Smooth muscle cell (in vitro differentiated cells): ENCODE data around the gene ROBO1. TPM values are rescaled to one million over a fixed set of nuclear protein-coding genes. Genes with fewer than 3 reads are reported as not detected.

Source experiments
- DNase-seq: peaks from one replicate; lab custom pipeline; 2025; ENCODE audit not compliant: unreplicated experiment; lab: John Stamatoyannopoulos, UW
- H2AFZ ChIP-seq: fragments of 200-600 bp; sonication (generic); 2 replicates; pipeline ENCODE4 v1.6.0; 2016; ENCODE audit warnings: antibody characterized with exemption, low read depth, mild to moderate bottlenecking
- H3F3A ChIP-seq: fragments of 200-600 bp; sonication (generic); 2 replicates; pipeline ENCODE4 v1.6.0; 2017; ENCODE audit warnings: antibody characterized with exemption, low read depth
- H3K27ac ChIP-seq: fragments of 200-600 bp; sonication (generic); 2 replicates; pipeline ENCODE4 v1.5.1; 2016; ENCODE audit warnings: low read depth, mild to moderate bottlenecking
- H3K27me3 ChIP-seq: fragments of 200-600 bp; sonication (generic); 2 replicates; pipeline ENCODE4 v1.6.1; 2016; ENCODE audit warnings: low read depth, mild to moderate bottlenecking
- H3K36me3 ChIP-seq: fragments of 200-600 bp; sonication (generic); 2 replicates; pipeline ENCODE4 v1.5.1; 2016; ENCODE audit warnings: low read depth
- H3K4me1 ChIP-seq: fragments of 200-600 bp; sonication (generic); 2 replicates; pipeline ENCODE4 v1.5.1; 2016; ENCODE audit warnings: low read depth
- H3K4me2 ChIP-seq: fragments of 200-600 bp; sonication (generic); 2 replicates; pipeline ENCODE4 v1.6.0; 2016; ENCODE audit warnings: mild to moderate bottlenecking
- H3K4me3 ChIP-seq: fragments of 200-600 bp; sonication (generic); 2 replicates; pipeline ENCODE4 v1.5.1; 2016; ENCODE audit warnings: mild to moderate bottlenecking
- H3K79me2 ChIP-seq: fragments of 200-600 bp; sonication (generic); 2 replicates; pipeline ENCODE4 v1.6.0; 2016; ENCODE audit warnings: low read depth, mild to moderate bottlenecking
- H3K9ac ChIP-seq: fragments of 200-600 bp; sonication (generic); 2 replicates; pipeline ENCODE4 v1.6.0; 2016; ENCODE audit warnings: low read depth
- H3K9me3 ChIP-seq: fragments of 200-600 bp; sonication (generic); replicated peaks from 2 replicates; pipeline ENCODE4 v1.5.1; 2016; ENCODE audit warnings: low read depth
- H4K20me1 ChIP-seq: fragments of 200-600 bp; sonication (generic); 2 replicates; pipeline ENCODE4 v1.6.0; 2016; ENCODE audit warnings: low read depth
- CTCF ChIP-seq: fragments of 200-600 bp; sonication (generic); IDR thresholded peaks from 2 replicates; pipeline ENCODE4 v1.5.1; 2017; ENCODE audit warnings: borderline replicate concordance, mild to moderate bottlenecking, antibody characterized with exemption; ENCODE audit not compliant: insufficient read depth, poor library complexity, severe bottlenecking
- WGBS: methylation state at CpG from one replicate; pipeline ENCODE4 v1.1.7; 2016; ENCODE audit warnings: low lambda C conversion rate; 5-methylcytosine and 5-hydroxymethylcytosine counted together
- polyA plus RNA-seq: library from polyadenylated mRNA; unstranded; fragments of >200 nt; fragmentation: Nextera tagmentation; extraction: Ambion mirVana; gene quantifications from 2 replicates; pipeline ENCODE4 v1.2.1, GENCODE V29; 2016
- total RNA-seq: library from RNA; depleted of rRNA; stranded (reverse); fragments of >200 nt; gene quantifications from 2 replicates; pipeline ENCODE4 v1.2.3, GENCODE V29; 2014

ROBO1 gene
- total and polyA plus RNA-seq, 2 experiments from 2014 or later = 30.5 to 79.5 TPM

- DNase-seq = no peak
- Histone ChIP-seq H3F3A (no peaks in the 10 kb centered on the region), H3K27me3 (no peaks in the 10 kb centered on the region), H3K4me3 (no peak overlapping the region), H3K4me2 (no peak overlapping the region), H3K4me1 (no peaks in the 10 kb centered on the region), H2AFZ (no peak overlapping the region), H3K9ac (no peak overlapping the region), H4K20me1 (no peaks in the 10 kb centered on the region), H3K36me3 (no peaks in the 10 kb centered on the region), H3K9me3 (no peaks in the 10 kb centered on the region), H3K27ac (no peak overlapping the region), H3K79me2 (no peaks in the 10 kb centered on the region)
- 39% methylated on average over 4 of the region's 4 CpGs for WGBS
- TF ChIP-seq CTCF = no peak
These were observed 233.1 kb downstream of the ROBO1 start for GRCh38 chr3:79534727-79535126.

- H3K27ac ChIP-seq = no peak overlapping the region
- H2AFZ ChIP-seq = no peak overlapping the region
- no peak for TF ChIP-seq CTCF
- H4K20me1 ChIP-seq = no peaks in the 10 kb centered on the region
- H3K4me3 ChIP-seq = no peak overlapping the region
- no peaks in the 10 kb centered on the region for H3K4me1 ChIP-seq
- H3K9ac ChIP-seq = no peak overlapping the region
- DNase-seq = no peak
- H3K79me2 ChIP-seq = no peaks in the 10 kb centered on the region
- H3K27me3 ChIP-seq = no peaks in the 10 kb centered on the region
- no peaks in the 10 kb centered on the region for H3K9me3 ChIP-seq
- H3F3A ChIP-seq = no peaks in the 10 kb centered on the region
- H3K4me2 ChIP-seq = no peak overlapping the region
- H3K36me3 ChIP-seq = no peaks in the 10 kb centered on the region
- WGBS = 65% methylated on average over 8 of the region's 8 CpGs
These were observed 236.1 kb downstream of the ROBO1 start for GRCh38 chr3:79531566-79532295.

GRCh38 chr3:79521221-79521848 is 246.5 kb downstream of the ROBO1 start:
- no peak overlapping the region for H3K4me3 ChIP-seq
- H3K27me3 ChIP-seq = peaks cover 6% of the 10 kb centered on the region
- H3K4me1 ChIP-seq = no peaks in the 10 kb centered on the region
- H3K27ac ChIP-seq = no peak overlapping the region
- WGBS = 11% methylated on average over 8 of the region's 8 CpGs
- H3K79me2 ChIP-seq = no peaks in the 10 kb centered on the region
- DNase-seq = no peak
- no peaks in the 10 kb centered on the region for H3F3A ChIP-seq
- H2AFZ ChIP-seq = peak overlapping the region; percentile 35
- no peaks in the 10 kb centered on the region for H4K20me1 ChIP-seq
- peak overlapping the region; percentile 73 for H3K4me2 ChIP-seq
- no peak overlapping the region for H3K9ac ChIP-seq
- TF ChIP-seq CTCF = peak; percentile 73
- H3K9me3 ChIP-seq = no peaks in the 10 kb centered on the region
- no peaks in the 10 kb centered on the region for H3K36me3 ChIP-seq
